HCT116 (cell line): Measurements from ENCODE around the gene ZNF568. TPM values are rescaled to one million over a fixed set of nuclear protein-coding genes. Genes with fewer than 3 reads are reported as not detected.

Experiments used
- ATAC-seq: fragments of 200-7000 bp; cut with Tn5 transposase; 2 replicates; pipeline ENCODE4 v1.9.1; 2020; ENCODE audit warnings: mild to moderate bottlenecking, moderate library complexity
- BruUV-seq: library from RNA; stranded (reverse); fragments of 400-500 nt; replicated peaks from 2 replicates; lab custom pipeline; 2021; lab: Mats Ljungman, UMichigan
- CTCF ChIA-PET: fragments of 300-600 bp; sonication (Branson Sonifier 250); formaldehyde crosslinking; loops from one replicate; lab custom pipeline; 2021; ENCODE audit warnings: antibody characterized with exemption; lab: Charles Lee
- POLR2A ChIA-PET: fragments of 300-600, 350-600 bp; sonication (Branson Sonifier 250); formaldehyde crosslinking; loops from one replicate; lab custom pipeline; 2021; ENCODE audit warnings: antibody characterized with exemption; lab: Charles Lee
- RAD21 ChIA-PET, 2 experiments: fragments of 300-600 bp; sonication (Branson Sonifier 250); formaldehyde crosslinking; loops; one replicate each; lab custom pipeline; 2023; ENCODE audit warnings: low total read pairs in 2 of 2; ENCODE audit not compliant: uncharacterized antibody in 2 of 2, unreplicated experiment in 2 of 2, low non-redundant PET in 1 of 2; lab: Charles Lee
- DNase-seq: peaks from one replicate; pipeline ENCODE4 v3.0.0-alpha.2; 2010; ENCODE audit warnings: low read depth, low spot score
- H2AFZ ChIP-seq: fragments of 200-600 bp; shearing (Covaris generic), sonication (generic); 2 replicates; pipeline ENCODE4 v1.6.1; 2017; ENCODE audit warnings: low read depth, mixed run types, mixed read lengths, antibody characterized with exemption, low read length; ENCODE audit not compliant: poor library complexity, severe bottlenecking
- H3K27ac ChIP-seq: 2 replicates; pipeline ENCODE4 v1.5.1; 2012; ENCODE audit warnings: low read depth, low read length
- H3K27me3 ChIP-seq: fragments of 200-600 bp; sonication (generic); 2 replicates; pipeline ENCODE4 v1.6.1; 2016; ENCODE audit warnings: mixed run types, low read length, mixed read lengths; ENCODE audit not compliant: insufficient read depth
- H3K36me3 ChIP-seq, 2 experiments: fragments of 200-500 bp in 1 of 2; fragments of 200-600 bp in 1 of 2; sonication (Bioruptor generic) in 1 of 2; sonication (generic) in 1 of 2; 2 replicates each; pipeline versions ENCODE4 v1.5.1 to v1.6.1; 2014 to 2016; ENCODE audit warnings: low read length in 2 of 2, inconsistent platforms in 1 of 2, mixed read lengths in 1 of 2, mixed run types in 1 of 2; ENCODE audit not compliant: insufficient read depth in 2 of 2, control insufficient read depth in 1 of 2
- H3K4me1 ChIP-seq, 2 experiments: fragments of 200-600 bp in 1 of 2; sonication (generic) in 1 of 2; 2 replicates each; pipeline versions ENCODE4 v1.5.1 to v1.6.1; 2012 to 2017; ENCODE audit warnings: low read length in 2 of 2, inconsistent platforms in 1 of 2, mild to moderate bottlenecking in 1 of 2, mixed read lengths in 1 of 2, mixed run types in 1 of 2, moderate library complexity in 1 of 2; ENCODE audit not compliant: insufficient read depth in 2 of 2, control insufficient read depth in 1 of 2
- H3K4me2 ChIP-seq: fragments of 200-600 bp; sonication (generic); 2 replicates; pipeline ENCODE4 v1.6.1; 2017; ENCODE audit warnings: mixed run types, low read length, mixed read lengths
- H3K4me3 ChIP-seq, 2 experiments: fragments of 200-600 bp in 1 of 2; sonication (generic) in 1 of 2; replicated peaks in 1 of 2; 2 replicates each; pipeline ENCODE4 v1.5.1; 2011 to 2016; ENCODE audit warnings: low read length in 2 of 2, control low read depth in 1 of 2, low read depth in 1 of 2, mild to moderate bottlenecking in 1 of 2, mixed read lengths in 1 of 2, mixed run types in 1 of 2
- H3K79me2 ChIP-seq: fragments of 200-600 bp; sonication (generic); 2 replicates; pipeline ENCODE4 v1.6.1; 2017; ENCODE audit warnings: mild to moderate bottlenecking, mixed run types, low read length, moderate library complexity, mixed read lengths; ENCODE audit not compliant: insufficient read depth
- H3K9ac ChIP-seq: fragments of 200-600 bp; sonication (generic); 2 replicates; pipeline ENCODE4 v1.6.1; 2016; ENCODE audit warnings: low read length, mixed read lengths
- H3K9me2 ChIP-seq: fragments of 200-600 bp; sonication (generic), shearing (Covaris generic); 2 replicates; pipeline ENCODE4 v1.6.1; 2017; ENCODE audit warnings: mixed run types, mild to moderate bottlenecking, moderate library complexity; ENCODE audit not compliant: insufficient read depth
- H3K9me3 ChIP-seq, 2 experiments: fragments of 200-500 bp in 1 of 2; fragments of 200-600 bp in 1 of 2; sonication (Bioruptor generic) in 1 of 2; sonication (generic) in 1 of 2; 2 replicates each; pipeline ENCODE4 v1.6.1; 2014 to 2017; ENCODE audit warnings: low read length in 2 of 2, mixed read lengths in 2 of 2, inconsistent platforms in 1 of 2, low read depth in 1 of 2, mild to moderate bottlenecking in 1 of 2, mixed run types in 1 of 2, moderate library complexity in 1 of 2; ENCODE audit not compliant: control insufficient read depth in 1 of 2, insufficient read depth in 1 of 2
- H4K20me1 ChIP-seq: fragments of 200-600 bp; sonication (generic), shearing (Covaris generic); 2 replicates; pipeline ENCODE4 v1.6.1; 2017; ENCODE audit warnings: mixed run types, mild to moderate bottlenecking, moderate library complexity; ENCODE audit not compliant: insufficient read depth
- ELF1 ChIP-seq: IDR thresholded peaks from 2 replicates; pipeline ENCODE4 v1.6.1; 2012; ENCODE audit warnings: low read depth, borderline replicate concordance
- MAX ChIP-seq: IDR thresholded peaks from 2 replicates; pipeline ENCODE4 v1.6.1; 2012
- RAD21 ChIP-seq: IDR thresholded peaks from 2 replicates; pipeline ENCODE4 v1.6.1; 2012; ENCODE audit warnings: low read depth, mild to moderate bottlenecking
- ZNF274 ChIP-seq: fragments of 200-500 bp; sonication (Bioruptor generic); IDR thresholded peaks from 2 replicates; pipeline ENCODE4 v1.6.1; 2014; ENCODE audit warnings: mild to moderate bottlenecking, low read depth, low read length, inconsistent platforms
- intact Hi-C: fragments of 100-400 bp; cut with micrococcal nuclease; formaldehyde crosslinking; loops from 2 replicates; pipeline ENCODE4 v1.10.0; 2022
- total RNA-seq: library from RNA; stranded (reverse); gene quantifications from one replicate; pipeline ENCODE4 v1.2.1, GENCODE V29; 2021; ENCODE audit not compliant: unreplicated experiment

Gene ZNF568
- total RNA-seq, 1 experiment from 2014 or later = not detected

- intact Hi-C loops = no loop called here
- H3K27me3 ChIP-seq = no peaks in the 10 kb centered on the region
- no peak overlapping the region for H3K27ac ChIP-seq
- no peak overlapping the region for H2AFZ ChIP-seq
- H3K9me2 ChIP-seq = no peaks in the 10 kb centered on the region
- H4K20me1 ChIP-seq = no peaks in the 10 kb centered on the region
- TF ChIP-seq RAD21 (no peak), ELF1 (no peak), ZNF274 (no peak), MAX (no peak)
- TF ChIP-seq, all 23 proteins: peak for 0
- Histone ChIP-seq H3K79me2 (no peaks in the 10 kb centered on the region), H3K9me3 (peaks cover 16 to 30% of the 10 kb centered on the region in 2 experiments; a peak in 2 of 4 replicates), H3K4me1 (no peaks in the 10 kb centered on the region), H3K36me3 (no peaks in the 10 kb centered on the region), H3K4me3 (no peak overlapping the region), H3K9ac (no peak overlapping the region), H3K4me2 (no peak overlapping the region)
- ChIA-PET RAD21 (no interaction called here), CTCF (no interaction called here), POLR2A (no interaction called here)
- DNase-seq (no peak), ATAC-seq (no peak)
- BruUV-seq = no TSS peak
Measured at GRCh38 chr19:36997843-36998235, 81.7 kb downstream of the ZNF568 start.

GRCh38 chr19:36999313-36999712, 83.2 kb downstream of the ZNF568 start:
- peaks cover 11 to 27% of the 10 kb centered on the region in 2 experiments; a peak in 2 of 4 replicates for H3K9me3 ChIP-seq
- CTCF ChIA-PET = no interaction called here
- POLR2A ChIA-PET = no interaction called here
- H3K4me2 ChIP-seq = no peak overlapping the region
- no peaks in the 10 kb centered on the region for H3K36me3 ChIP-seq
- no peak overlapping the region for H3K4me3 ChIP-seq
- RAD21 ChIA-PET = no interaction called here
- no peak overlapping the region for H2AFZ ChIP-seq
- no peaks in the 10 kb centered on the region for H3K9me2 ChIP-seq
- H3K9ac ChIP-seq = no peak overlapping the region
- H3K27ac ChIP-seq = no peak overlapping the region
- H4K20me1 ChIP-seq = no peaks in the 10 kb centered on the region
- no peaks in the 10 kb centered on the region for H3K4me1 ChIP-seq
- intact Hi-C loops = no loop called here
- ATAC-seq (no peak), DNase-seq (no peak)
- BruUV-seq = no TSS peak
- no peaks in the 10 kb centered on the region for H3K27me3 ChIP-seq
- no peak for TF ChIP-seq MAX
- H3K79me2 ChIP-seq = no peaks in the 10 kb centered on the region
